Activated CD4-positive, alpha-beta T cell treated with anti-CD3 and anti-CD28 coated beads, Interleukin-2, amount 10 ng/mL, durations not matched to agents 7 days and 5 days (primary cell): ENCODE measurements around the gene ACTL10. TPM values are rescaled to one million over a fixed set of nuclear protein-coding genes. Genes with fewer than 3 reads are reported as not detected.

Experiments used
- CTCF ChIA-PET: fragments of 350-600 bp; sonication (Branson Sonifier 250); formaldehyde crosslinking; loops from one replicate; lab custom pipeline; 2021; ENCODE audit warnings: antibody characterized with exemption; lab: Charles Lee
- POLR2A ChIA-PET: fragments of 350-600 bp; sonication (Branson Sonifier 250); formaldehyde crosslinking; loops from one replicate; lab custom pipeline; 2021; ENCODE audit warnings: antibody characterized with exemption; lab: Charles Lee
- DNase-seq: peaks from one replicate; pipeline ENCODE4 v3.0.0-alpha.2; 2020
- H3K27ac Mint-ChIP-seq: one replicate; pipeline ENCODE4 v1.8.0; 2021; ENCODE audit warnings: mild to moderate bottlenecking, moderate library complexity, mixed read lengths
- H3K27me3 Mint-ChIP-seq: one replicate; pipeline ENCODE4 v1.8.0; 2021; ENCODE audit warnings: mixed read lengths
- H3K36me3 Mint-ChIP-seq: one replicate; pipeline ENCODE4 v1.8.0; 2021; ENCODE audit warnings: low read depth, mixed read lengths
- H3K4me1 Mint-ChIP-seq: one replicate; pipeline ENCODE4 v1.8.0; 2021; ENCODE audit warnings: mixed read lengths
- H3K4me3 Mint-ChIP-seq: one replicate; pipeline ENCODE4 v1.8.0; 2021; ENCODE audit warnings: mild to moderate bottlenecking, moderate library complexity, mixed read lengths
- H3K9me3 Mint-ChIP-seq: one replicate; pipeline ENCODE4 v1.8.0; 2021; ENCODE audit warnings: mixed read lengths
- total RNA-seq, 2 experiments: library from RNA; stranded (reverse); gene quantifications; one replicate each; pipeline ENCODE4 v1.2.3, GENCODE V29; 2021

ACTL10 gene
- total RNA-seq, 2 experiments from 2014 or later = 2.4 to 4.1 TPM

DNA sequence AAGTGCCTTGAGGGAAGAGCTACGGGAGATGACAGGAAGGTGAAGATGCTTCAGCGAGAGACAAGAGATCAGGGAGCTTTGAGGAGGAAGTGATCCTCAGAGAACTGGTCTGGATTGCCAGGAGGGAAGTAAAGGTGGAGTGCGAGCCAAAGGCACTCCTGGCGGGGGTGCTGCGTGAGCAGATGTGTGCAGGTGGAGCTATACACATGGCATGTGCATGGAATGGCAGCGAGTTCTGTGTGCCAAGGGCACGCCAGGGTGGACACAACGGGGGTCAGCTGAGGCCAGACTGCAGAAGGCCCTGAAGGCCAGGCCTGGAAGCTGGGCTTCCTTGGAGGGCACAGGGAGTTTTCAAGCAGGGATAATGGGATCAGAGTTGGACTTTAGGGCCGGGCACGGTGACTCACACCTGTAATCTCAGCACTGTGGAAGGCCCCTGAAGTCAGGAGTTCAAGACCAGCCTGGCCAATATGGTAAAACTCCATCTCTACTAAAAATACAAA is 47.2 kb downstream of the ACTL10 start:
- Mint-ChIP-seq H3K4me1 (peaks cover 35% of the 10 kb centered on the region), H3K27me3 (no peaks in the 10 kb centered on the region), H3K36me3 (peaks cover 40% of the 10 kb centered on the region), H3K9me3 (no peaks in the 10 kb centered on the region), H3K27ac (no peak overlapping the region), H3K4me3 (no peak overlapping the region)
- POLR2A ChIA-PET = no interaction called here
- CTCF ChIA-PET = no interaction called here
- no peak for DNase-seq

DNA sequence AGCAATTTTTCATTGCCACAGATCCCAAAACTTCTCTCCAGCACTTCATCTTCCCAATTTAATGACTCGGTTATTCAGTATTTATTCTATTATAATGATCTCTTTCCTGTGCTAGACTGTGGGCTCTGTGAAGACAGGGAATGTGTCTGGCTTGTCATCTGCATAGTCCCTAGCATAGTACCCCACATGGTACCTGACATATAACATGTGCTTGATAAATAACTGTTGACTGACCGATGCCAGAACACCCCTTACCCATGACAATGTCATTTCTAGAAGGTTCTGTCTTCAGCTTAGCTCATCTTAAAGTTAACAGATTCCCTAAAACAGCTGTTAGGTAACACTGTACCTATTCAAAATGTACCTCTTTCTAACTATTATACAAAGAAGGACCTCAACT is 49.8 kb downstream of the ACTL10 start:
- H3K36me3 Mint-ChIP-seq = peaks cover 31% of the 10 kb centered on the region
- no peak overlapping the region for H3K4me3 Mint-ChIP-seq
- CTCF ChIA-PET = interaction anchor here (0.9 to 1.4 kb wide), 2 partner anchors 9 to 15 kb away, joined by 3 read pairs; partner anchors contain the start of gene ZNF341
- no peak for DNase-seq
- H3K9me3 Mint-ChIP-seq = peaks cover 2% of the 10 kb centered on the region
- no peaks in the 10 kb centered on the region for H3K27me3 Mint-ChIP-seq
- peaks cover 29% of the 10 kb centered on the region for H3K4me1 Mint-ChIP-seq
- POLR2A ChIA-PET = no interaction called here
- H3K27ac Mint-ChIP-seq = no peak overlapping the region

Other genes with a start within 250 kb of the ACTL10 start
- gene SNTA1, start 223.2 kb upstream of the ACTL10 start, total RNA-seq = 1 to 10 TPM; 7.8 to 9.5 TPM
- 10 to 100 TPM; 17.3 to 21.8 TPM for gene CBFA2T2, start 176.8 kb upstream of the ACTL10 start, total RNA-seq
- under 1 TPM; 0.15 to 0.25 TPM for gene C20orf144, start 4.6 kb upstream of the ACTL10 start, total RNA-seq
- gene NECAB3, start 7.5 kb downstream of the ACTL10 start, total RNA-seq = 10 to 100 TPM; 48.2 to 54.3 TPM
- 10 to 100 TPM; 64.9 to 69.8 TPM for gene E2F1, start 19.4 kb downstream of the ACTL10 start, total RNA-seq
- 10 to 100 TPM; 19.1 to 21.8 TPM for gene PXMP4, start 53.4 kb downstream of the ACTL10 start, total RNA-seq
- 1 to 10 TPM; 5.5 to 5.8 TPM for gene ZNF341, start 65.1 kb downstream of the ACTL10 start, total RNA-seq
- gene CHMP4B, start 144.4 kb downstream of the ACTL10 start, total RNA-seq = 100 to 1,000 TPM; 105 to 108 TPM